DND-41 (cell line): ENCODE data around the gene UBL3.

Experiments
- ATAC-seq: fragments of 200-7000 bp; cut with Tn5 transposase; 3 replicates; pipeline ENCODE4 v1.9.1; 2021; ENCODE audit warnings: low read depth; ENCODE audit not compliant: insufficient read depth
- DNase-seq: peaks from one replicate; pipeline ENCODE4 v3.0.0-alpha.2; 2020
- H2AFZ ChIP-seq: 2 replicates; pipeline ENCODE4 v1.6.0; 2012; ENCODE audit warnings: low read depth, low read length
- H3K27ac ChIP-seq: 2 replicates; pipeline ENCODE4 v1.5.1; 2012; ENCODE audit warnings: low read length, inconsistent platforms
- H3K27me3 ChIP-seq: fragments of 200-600 bp; sonication (generic); 2 replicates; pipeline ENCODE4 v1.6.0; 2012; ENCODE audit warnings: low read length, mild to moderate bottlenecking, inconsistent platforms; ENCODE audit not compliant: insufficient read depth, poor library complexity
- H3K36me3 ChIP-seq: 2 replicates; pipeline ENCODE4 v1.5.1; 2012; ENCODE audit warnings: low read length, inconsistent platforms; ENCODE audit not compliant: insufficient read depth
- H3K4me1 ChIP-seq: 2 replicates; pipeline ENCODE4 v1.5.1; 2012; ENCODE audit warnings: mild to moderate bottlenecking, low read length; ENCODE audit not compliant: insufficient read depth
- H3K4me2 ChIP-seq: 2 replicates; pipeline ENCODE4 v1.6.0; 2012; ENCODE audit warnings: mild to moderate bottlenecking, moderate library complexity, low read length, inconsistent platforms; ENCODE audit not compliant: insufficient read depth
- H3K4me3 ChIP-seq, 2 experiments: fragments of 200-600 bp in 1 of 2; shearing (Covaris generic) in 1 of 2; 2 replicates each; pipeline ENCODE4 v1.5.1; 2012 to 2016; ENCODE audit warnings: inconsistent platforms in 2 of 2, low read length in 2 of 2, mild to moderate bottlenecking in 2 of 2, low read depth in 1 of 2, moderate library complexity in 1 of 2
- H3K79me2 ChIP-seq: 2 replicates; pipeline ENCODE4 v1.6.0; 2012; ENCODE audit warnings: low read length, inconsistent platforms; ENCODE audit not compliant: insufficient read depth
- H3K9ac ChIP-seq: 2 replicates; pipeline ENCODE4 v1.6.0; 2012; ENCODE audit warnings: low read depth, mild to moderate bottlenecking, inconsistent platforms, low read length, moderate library complexity
- H3K9me3 ChIP-seq: 2 replicates; pipeline ENCODE4 v1.5.1; 2012; ENCODE audit warnings: low read length, moderate library complexity, mild to moderate bottlenecking, inconsistent platforms; ENCODE audit not compliant: insufficient read depth, severe bottlenecking
- H4K20me1 ChIP-seq: 2 replicates; pipeline ENCODE4 v1.6.0; 2012; ENCODE audit warnings: low read length; ENCODE audit not compliant: insufficient read depth
- EZH2 ChIP-seq: IDR thresholded peaks from 3 replicates; pipeline ENCODE4 v1.6.1; 2012; ENCODE audit warnings: borderline replicate concordance, low read depth, mild to moderate bottlenecking, moderate library complexity, low read length, inconsistent platforms; ENCODE audit not compliant: severe bottlenecking
- TF ChIP-seq, protein P1 (sequence below): IDR thresholded peaks from 2 replicates; pipeline ENCODE4 v1.5.1; 2012; ENCODE audit warnings: borderline replicate concordance, low read length, moderate library complexity, mild to moderate bottlenecking; ENCODE audit not compliant: poor library complexity, severe bottlenecking; ENCODE audit errors: extremely low read depth

The UBL3 gene

DNA sequence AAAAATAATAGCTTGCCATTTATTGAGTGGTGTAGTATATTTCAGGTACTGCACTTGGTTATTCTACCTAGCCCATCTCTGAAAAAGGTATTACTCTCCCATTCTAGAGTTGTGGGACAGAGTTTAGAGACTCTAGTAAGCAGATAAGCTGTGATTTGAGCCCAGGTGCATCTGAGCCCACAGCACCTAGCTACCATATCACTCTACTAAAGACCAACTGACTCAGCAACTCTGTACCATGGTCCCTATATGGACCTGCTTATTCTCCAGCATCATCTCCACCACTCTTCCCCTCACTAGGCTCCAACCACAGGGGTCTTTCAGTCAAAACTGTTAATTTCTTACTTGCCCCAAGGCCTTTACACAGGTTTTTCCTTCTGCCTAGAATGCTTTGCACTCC, 64.4 kb downstream of the UBL3 start:
- ATAC-seq = no peak
- Histone ChIP-seq H3K27ac (no peak overlapping the region), H3K4me1 (no peaks in the 10 kb centered on the region), H3K9me3 (no peaks in the 10 kb centered on the region), H4K20me1 (0 out of 2 replicates have a peak, but pooled peaks cover 4% of the 10 kb centered on the region), H2AFZ (no peak overlapping the region), H3K4me3 (no peak overlapping the region), H3K4me2 (no peak overlapping the region), H3K36me3 (no peaks in the 10 kb centered on the region), H3K27me3 (no peaks in the 10 kb centered on the region), H3K79me2 (no peaks in the 10 kb centered on the region), H3K9ac (no peak overlapping the region)
- DNase-seq = no peak
- TF ChIP-seq EZH2 = no peak
- TF ChIP-seq, protein P1, sequence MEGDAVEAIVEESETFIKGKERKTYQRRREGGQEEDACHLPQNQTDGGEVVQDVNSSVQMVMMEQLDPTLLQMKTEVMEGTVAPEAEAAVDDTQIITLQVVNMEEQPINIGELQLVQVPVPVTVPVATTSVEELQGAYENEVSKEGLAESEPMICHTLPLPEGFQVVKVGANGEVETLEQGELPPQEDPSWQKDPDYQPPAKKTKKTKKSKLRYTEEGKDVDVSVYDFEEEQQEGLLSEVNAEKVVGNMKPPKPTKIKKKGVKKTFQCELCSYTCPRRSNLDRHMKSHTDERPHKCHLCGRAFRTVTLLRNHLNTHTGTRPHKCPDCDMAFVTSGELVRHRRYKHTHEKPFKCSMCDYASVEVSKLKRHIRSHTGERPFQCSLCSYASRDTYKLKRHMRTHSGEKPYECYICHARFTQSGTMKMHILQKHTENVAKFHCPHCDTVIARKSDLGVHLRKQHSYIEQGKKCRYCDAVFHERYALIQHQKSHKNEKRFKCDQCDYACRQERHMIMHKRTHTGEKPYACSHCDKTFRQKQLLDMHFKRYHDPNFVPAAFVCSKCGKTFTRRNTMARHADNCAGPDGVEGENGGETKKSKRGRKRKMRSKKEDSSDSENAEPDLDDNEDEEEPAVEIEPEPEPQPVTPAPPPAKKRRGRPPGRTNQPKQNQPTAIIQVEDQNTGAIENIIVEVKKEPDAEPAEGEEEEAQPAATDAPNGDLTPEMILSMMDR = no peak

DNA sequence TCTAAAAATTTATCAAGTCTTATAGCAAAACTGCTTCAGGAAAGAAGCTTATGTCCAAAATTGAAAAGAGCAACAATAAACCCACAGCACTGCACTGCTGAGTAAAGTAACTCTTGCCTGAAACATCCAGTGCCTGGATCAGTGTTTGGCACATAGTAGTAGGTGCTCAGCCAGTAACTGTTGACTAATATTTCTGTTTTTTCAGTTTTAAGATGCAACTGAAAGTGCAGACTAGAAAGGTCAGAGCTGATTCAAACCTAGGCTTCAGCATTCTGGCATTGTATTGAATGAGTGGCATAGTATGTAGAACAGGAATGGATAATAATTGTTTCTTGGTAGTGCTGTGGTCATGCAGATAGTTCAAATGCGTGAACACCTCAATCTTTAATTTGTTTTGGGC, 67.6 kb downstream of the UBL3 start:
- Histone ChIP-seq H3K36me3 (no peaks in the 10 kb centered on the region), H3K27me3 (no peaks in the 10 kb centered on the region), H3K4me1 (no peaks in the 10 kb centered on the region), H3K9me3 (no peaks in the 10 kb centered on the region), H4K20me1 (0 out of 2 replicates have a peak, but pooled peaks cover 4% of the 10 kb centered on the region), H3K27ac (no peak overlapping the region), H3K9ac (no peak overlapping the region), H2AFZ (no peak overlapping the region), H3K4me3 (no peak overlapping the region), H3K4me2 (no peak overlapping the region), H3K79me2 (no peaks in the 10 kb centered on the region)
- ATAC-seq (no peak), DNase-seq (no peak)
- TF ChIP-seq, protein P1 = no peak
- no peak for TF ChIP-seq EZH2

DNA sequence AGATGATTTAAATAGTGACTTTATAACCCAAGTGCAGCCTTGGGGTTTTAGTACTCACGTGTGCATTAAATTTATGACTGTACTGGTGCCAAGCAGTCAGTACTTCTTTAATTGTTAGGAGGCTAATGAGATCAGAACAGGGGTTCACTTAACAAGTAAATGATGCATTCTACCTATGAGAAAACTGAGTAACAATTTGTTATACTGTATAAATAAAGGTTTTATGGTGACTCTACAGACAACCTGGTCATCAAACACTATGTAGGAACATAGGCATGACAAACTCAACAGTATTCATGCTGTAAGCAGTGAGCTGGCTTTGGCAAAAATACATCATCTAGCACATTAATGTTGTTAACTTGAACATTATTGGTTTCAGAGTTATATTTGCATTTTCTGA, 75.6 kb downstream of the UBL3 start:
- Histone ChIP-seq H3K79me2 (no peaks in the 10 kb centered on the region), H3K4me1 (no peaks in the 10 kb centered on the region), H2AFZ (no peak overlapping the region), H3K27me3 (no peaks in the 10 kb centered on the region), H3K9me3 (no peaks in the 10 kb centered on the region), H4K20me1 (no peaks in the 10 kb centered on the region), H3K4me2 (no peak overlapping the region), H3K36me3 (no peaks in the 10 kb centered on the region), H3K9ac (no peak overlapping the region), H3K27ac (no peak overlapping the region), H3K4me3 (no peak overlapping the region)
- ATAC-seq = no peak
- TF ChIP-seq EZH2 = no peak
- TF ChIP-seq, protein P1 = no peak
- DNase-seq = no peak

DNA sequence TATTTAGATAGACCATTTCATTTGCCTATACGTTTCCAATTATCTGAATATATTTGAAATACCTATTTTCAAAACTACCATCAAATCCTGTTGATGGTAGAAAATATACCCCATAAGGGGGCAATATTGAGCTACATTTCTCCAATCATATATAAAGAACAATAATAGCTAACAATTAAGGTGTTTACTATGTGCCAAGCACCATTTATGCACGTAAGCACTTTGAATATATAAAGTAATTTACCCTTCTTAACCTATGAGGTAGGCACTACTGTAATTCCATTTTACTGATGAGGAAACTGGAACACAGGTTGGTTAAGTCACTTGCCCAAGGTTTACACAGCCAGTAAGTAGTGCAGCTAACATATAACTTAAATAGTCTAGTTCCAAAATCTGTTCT, 79.2 kb downstream of the UBL3 start:
- Histone ChIP-seq H2AFZ (no peak overlapping the region), H3K4me1 (no peaks in the 10 kb centered on the region), H4K20me1 (no peaks in the 10 kb centered on the region), H3K9me3 (no peaks in the 10 kb centered on the region), H3K9ac (no peak overlapping the region), H3K4me2 (no peak overlapping the region), H3K36me3 (no peaks in the 10 kb centered on the region), H3K79me2 (no peaks in the 10 kb centered on the region), H3K4me3 (no peak overlapping the region), H3K27ac (no peak overlapping the region), H3K27me3 (no peaks in the 10 kb centered on the region)
- ATAC-seq = peak; percentile 49; the same call in 1 of the 3 replicates
- DNase-seq = no peak
- TF ChIP-seq, protein P1 = peak; percentile 66
- no peak for TF ChIP-seq EZH2
